Hematopoietic multipotent progenitor cell treated with erythropoietin and hydrocortisone succinate and interleukin-3 and kit ligand, for 6 days (in vitro differentiated cells): ENCODE results near the gene MAN1C1.
"Not testable (repeated sequence)": the region's sequence is repeated elsewhere in the genome, so short reads cannot be mapped to it uniquely, and the experiment has no call there.

Experiments
- DNase-seq: peaks from one replicate; pipeline ENCODE4 v3.0.0-alpha.2; 2015

Gene MAN1C1

DNA sequence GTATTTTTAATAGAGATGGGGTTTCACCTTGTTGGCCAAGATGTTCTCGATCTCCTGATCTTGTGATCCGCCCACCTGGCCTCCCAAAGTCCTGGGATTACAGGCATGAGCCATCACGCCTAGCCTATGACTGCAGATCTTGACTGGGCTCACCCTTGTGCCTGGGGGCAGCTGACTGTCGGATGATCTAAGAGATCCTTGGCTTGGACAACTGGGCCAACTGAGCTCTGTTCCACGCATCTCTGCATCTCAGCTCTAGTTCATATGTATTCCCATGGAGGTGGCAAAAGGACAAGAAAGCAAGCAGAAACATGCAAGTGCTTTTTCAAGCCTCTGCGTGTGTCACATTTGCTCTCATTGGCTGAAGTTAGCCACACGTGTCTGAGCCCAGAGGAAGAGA, 107.6 kb downstream of the MAN1C1 start:
- DNase-seq = no peak

DNA sequence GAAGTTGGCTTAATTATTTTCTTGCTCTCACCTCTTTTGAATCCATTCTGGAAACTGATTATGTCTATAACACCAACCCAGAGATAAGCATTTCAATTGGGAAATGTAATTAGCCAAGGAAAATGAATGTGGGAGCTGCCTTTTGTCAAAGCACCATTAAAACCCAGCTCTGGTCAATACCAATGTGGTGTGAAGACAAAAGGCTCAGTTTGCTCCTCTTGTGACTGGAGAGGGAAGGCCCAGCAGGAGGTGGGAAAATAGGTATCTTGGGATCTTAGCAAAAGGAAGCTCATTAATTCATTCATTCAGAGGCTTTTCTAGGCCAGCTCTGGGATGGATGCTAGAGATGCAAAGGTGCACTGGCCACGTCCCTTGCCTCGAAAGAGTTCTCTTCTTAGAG, 108.4 kb downstream of the MAN1C1 start:
- DNase-seq = no peak

DNA sequence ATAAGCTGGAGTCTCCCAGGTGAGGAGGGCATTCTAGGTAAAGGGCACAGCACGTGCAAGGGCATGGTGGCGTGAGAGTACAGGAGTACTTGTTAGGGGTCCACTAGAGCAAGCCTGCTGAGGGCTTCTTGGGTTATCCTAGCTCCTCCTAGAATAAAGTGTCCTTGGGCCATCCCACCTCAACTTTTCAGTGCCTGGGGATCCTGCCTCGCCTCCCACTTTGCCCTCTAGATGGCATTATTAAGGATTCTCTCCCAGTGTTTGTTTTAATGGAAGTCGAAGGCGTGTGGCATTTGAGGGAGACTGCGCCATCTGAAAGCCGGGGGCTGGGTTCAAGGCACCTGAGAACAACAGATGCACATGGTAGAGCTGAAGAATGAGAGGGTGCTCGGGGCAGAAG, 108.9 kb downstream of the MAN1C1 start:
- DNase-seq = no peak

DNA sequence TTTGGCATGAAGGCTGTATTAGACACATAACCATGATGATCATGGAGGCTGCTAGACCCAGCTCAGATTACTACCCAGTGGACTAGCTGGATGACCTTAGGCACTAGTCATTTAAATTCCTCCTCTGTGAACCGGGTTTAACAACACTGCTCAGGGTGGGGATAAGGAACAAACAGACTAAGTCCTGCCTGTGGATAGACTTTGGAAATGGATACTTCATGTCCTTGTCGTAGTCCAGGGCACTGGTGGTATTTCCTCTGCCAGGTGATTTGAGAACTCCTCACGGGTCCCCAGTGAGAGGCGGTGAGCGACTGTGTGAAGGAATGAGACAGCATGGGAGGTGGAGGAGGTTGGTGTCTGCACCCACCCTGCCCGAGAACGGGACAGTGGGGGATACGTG, 110.5 kb downstream of the MAN1C1 start:
- no peak for DNase-seq

DNA sequence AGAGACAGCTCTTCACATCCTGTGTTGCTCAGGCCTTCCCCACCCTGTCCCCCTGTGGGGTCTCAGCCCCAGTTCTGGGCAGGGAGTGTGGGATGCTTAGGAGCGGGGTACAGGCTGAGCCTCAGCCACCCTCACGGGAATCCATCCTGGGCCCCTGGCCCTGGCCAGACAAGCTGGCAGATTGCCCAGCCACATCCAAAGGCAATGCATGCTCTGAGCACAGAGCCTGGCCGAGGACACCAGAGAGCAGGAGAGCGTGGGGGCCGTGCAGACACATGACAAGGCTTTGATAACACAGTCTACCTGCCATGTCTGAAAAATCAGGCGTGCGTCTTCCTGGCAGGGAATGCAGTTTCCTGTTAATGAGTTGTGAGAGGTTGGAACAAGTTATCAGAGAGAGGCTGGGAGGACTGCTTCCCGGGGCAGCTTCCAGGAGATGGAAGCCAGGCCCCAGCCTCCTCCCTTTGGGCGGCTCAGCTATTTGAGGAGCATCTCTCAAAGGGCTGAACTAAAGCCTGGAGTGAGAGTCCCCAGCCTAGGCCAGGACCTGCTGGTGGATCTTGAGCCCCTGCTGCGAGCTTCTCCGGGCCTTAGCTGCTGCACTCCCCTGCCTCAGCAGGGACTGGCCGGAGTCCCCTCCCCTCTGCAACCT, 111.2 kb downstream of the MAN1C1 start:
- no peak for DNase-seq

DNA sequence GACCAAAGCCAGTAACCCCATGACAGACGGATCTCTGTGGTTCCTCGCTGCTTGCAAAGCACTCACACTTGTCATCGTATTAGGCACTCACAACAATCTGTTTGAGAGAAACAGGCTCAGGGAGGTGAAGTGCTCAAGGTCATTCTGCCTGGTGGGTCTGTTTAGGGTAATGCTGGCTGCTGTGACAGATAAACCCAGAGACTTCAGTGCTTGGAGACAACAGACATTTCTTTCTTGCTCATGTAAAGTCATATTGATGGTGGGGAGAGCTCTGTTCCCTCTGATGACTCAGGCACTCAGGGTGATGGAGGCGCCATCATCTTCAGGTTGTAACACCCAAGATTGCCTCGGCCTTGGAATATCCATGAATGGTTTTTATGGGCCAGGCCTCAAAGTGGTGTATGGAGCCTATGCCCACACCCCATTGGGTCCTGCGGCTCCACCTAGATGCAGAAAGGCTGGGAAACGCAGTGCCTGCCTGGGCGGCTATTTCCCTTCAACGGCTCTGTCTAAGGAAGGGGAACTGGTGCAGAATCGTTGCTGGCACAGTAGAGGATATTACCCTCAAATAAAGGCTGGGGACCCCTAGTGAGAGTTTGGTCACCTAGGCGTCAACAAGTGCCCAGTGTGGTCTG, 111.8 kb downstream of the MAN1C1 start:
- no peak for DNase-seq

DNA sequence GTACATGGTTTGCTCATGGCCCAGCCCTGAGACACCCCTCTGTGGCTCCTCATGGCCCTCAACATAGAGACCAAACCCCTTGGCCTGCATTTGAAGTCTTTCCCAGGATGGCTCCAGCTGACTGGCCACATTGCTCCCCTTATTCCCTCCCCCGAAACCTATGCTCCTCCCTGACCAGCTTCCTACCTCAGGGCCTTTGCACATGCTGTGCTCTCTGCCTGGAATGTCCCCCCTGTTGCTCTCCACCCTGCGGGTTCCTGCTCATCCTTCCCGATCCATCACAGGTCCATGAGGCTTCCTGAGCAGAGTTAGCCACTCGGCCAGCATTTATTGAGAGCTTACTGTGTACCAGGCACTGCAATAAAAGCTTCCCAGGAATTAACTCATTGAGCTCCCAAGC, 112.5 kb downstream of the MAN1C1 start:
- DNase-seq = no peak

DNA sequence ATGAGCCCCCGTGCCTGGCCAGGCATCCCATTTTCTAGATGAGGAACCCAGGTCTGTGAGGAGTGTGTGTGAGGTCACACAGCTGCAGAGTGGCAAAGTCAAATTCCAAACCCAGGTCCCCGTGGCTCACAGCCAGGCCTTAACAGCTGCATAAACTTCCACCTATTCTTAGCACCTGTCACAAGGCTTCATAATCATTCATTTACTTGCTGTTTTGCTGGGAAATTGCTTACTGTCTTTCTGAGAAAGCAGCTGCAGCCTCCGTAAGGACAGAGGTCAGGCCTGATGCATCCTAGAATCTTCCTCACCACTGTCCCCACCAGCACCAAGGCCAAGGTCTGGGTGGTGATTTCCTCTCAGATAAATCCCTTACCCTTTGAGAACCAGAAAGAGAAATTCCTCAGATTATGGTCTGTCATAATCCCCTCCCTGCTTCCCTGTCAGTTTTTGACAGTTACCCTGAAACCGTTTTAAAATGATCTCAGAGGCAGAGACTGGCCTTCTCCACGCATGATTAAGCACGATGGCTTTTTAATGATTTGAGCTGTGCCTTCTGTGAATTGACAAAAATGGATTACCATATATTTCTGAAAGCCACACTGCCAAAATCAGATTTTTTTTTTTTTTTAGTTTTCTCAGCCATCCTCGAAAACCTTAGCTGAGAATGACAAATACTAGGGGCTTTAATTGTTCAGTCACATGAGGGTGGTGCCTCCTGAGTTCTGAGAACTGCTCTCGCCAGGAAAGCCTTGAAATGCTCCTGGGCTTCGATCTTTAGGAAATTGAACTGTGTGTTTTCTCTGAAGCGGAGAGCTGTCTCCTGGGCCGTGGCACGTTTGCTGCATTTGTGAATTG, 113.4 kb downstream of the MAN1C1 start:
- DNase-seq = no peak

DNA sequence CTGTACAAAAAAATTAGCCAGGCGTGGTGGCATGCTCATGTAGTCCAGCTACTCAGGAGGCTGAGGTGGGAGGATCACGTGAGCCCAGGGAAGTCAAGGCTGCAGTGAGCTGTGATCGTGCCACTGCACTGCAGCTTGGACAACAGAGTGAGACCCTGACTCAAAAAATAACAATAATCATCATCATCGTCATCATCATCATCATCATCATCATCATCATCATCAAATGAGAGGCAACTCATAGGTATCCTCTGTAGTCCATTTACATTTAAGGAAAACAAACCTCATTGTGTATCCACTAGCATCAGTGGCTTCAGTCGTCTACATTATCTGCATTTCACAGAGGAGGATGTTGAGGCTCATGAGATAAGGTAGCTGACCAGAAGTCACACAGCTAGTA, 114.6 kb downstream of the MAN1C1 start:
- peak; percentile 27 for DNase-seq

DNA sequence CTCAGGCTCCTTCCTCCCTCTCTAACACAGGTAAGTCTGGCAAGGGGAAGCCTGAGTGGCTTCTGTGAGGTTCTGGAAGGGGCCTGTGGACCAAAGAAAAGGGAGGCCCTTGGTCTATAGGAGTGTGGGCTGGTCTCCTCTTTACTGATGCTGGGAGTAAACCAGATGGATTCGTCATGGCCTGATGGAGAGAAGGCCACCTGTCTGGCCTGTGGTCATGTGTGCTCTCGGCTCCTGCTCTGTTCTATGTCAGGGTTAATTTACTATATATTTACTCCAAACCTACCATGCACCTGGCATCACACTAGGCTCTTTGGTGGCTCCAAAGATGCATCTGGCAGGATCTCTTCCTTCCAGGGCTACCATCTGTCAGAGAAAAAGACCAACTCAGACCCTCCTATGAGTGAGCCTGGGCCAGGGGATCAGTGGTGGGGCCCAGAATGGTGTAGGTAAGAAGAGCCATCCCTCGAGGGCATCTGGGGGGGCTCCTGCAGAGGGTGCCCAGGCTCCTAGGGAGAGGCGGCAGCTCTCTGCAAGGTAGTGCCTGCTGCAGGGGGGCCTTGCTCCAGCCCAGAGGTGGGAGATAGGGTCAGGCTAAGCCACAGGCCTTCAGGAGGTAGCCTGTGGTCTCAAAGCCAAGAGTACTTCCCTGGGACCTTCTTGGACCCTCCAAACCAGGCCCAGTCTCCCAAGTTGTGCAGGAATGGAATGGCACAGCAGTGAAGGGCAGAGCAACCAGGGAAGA, 115.2 kb downstream of the MAN1C1 start:
- DNase-seq = no peak

DNA sequence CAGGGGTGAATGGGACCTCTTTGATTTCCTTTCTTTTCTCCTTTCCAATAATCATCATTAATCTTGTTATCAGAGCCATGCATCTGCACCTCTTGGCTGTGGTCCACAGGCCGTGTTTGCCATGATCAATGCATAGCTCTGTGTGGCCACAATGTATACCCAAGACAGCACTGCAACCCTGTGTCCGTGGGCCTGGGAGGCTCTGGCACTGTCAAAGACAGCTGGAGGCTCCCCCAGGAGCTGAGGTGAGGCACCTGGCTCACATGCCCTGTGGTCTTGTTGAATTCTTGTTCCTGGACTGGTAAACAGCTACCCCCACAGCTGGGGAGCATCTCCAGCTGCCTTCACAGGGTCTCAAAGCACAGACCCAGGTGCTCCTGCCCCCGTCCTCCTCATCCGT, 116.2 kb downstream of the MAN1C1 start:
- DNase-seq = no peak

DNA sequence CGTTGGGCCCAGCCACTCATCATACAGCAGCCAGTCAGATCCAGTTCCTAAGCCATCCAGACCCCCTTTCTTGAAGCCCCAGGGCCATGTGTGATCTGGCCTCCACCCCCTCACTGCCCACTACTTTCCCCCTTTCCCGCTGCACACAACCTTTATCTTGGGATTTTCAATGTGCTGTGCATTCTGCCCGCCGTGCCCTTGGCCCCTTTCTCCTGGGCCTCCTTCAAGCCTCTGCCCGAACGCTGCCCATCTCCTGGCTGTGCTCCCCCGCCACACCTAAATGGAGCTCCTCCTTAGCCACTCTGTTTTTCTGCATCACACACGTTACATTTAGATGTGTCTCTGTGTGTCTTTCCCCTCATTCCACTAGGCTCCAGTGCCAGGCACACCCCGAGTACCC, 116.7 kb downstream of the MAN1C1 start:
- no peak for DNase-seq

DNA sequence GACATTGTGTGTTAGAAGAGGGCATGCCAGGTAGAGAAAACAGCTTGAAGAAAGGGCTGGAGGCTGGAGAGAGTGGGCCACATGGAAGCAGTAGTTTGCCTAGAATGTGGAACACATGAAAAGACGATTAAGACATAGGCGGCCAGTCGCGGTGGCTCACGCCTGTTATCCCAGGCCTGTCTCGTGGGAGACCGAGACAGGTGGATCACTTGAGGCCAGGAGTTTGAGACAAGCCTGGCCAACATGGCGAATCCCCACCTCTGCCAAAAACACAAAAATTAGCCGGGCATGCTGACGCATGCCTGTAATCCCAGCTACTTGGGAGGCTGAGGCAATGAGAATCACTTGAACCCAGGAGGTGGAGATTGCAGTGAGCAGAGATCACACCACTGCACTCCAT, 118.4 kb downstream of the MAN1C1 start:
- DNase-seq = not testable (repeated sequence)

DNA sequence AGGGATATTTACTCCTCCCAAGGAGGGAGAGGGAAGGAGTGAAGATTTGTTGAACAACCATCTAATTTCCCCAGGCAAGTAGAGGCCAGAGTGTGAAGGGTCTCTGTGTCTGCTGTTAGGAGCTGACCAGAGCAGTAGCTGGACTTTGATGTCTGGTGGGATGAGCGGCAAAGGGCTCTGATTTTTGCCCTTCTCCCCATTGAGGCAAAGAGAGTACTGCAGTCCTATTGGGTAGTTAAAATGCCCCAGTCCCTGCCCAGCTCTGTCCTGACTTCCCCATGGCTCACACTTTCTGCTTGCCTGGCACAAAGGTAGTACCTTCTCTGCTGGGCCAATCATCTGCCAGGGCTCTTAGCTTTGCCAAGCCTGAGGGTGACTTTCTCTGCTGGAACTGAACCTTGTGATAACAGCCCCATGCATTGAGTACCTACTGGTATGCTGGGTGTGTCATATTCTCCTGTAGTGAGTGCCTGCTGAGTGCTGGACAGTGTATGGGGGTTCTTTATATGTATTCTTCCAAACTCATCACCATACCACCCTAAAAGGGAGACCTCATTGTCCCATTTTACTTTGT, 119.5 kb downstream of the MAN1C1 start:
- no peak for DNase-seq

DNA sequence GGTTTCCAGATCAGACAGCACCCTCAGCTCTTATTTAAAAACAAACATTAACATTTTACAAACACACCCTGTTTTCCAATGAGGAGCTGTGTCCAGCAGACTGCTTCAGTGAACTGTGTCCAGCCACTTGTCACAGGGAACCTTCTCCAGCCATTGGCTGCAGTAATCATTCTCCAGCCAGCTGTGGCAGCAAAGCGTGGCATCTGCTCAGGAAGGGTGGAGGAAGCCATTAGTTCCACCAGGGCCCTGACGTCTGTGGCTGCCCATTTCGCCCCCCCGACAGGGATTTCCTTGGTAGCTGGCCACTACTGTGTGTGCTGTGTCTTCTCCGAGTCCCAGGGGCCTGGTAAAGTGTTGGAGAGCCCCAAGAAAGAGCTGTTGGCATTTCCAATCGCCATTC, 120.5 kb downstream of the MAN1C1 start:
- DNase-seq = no peak

DNA sequence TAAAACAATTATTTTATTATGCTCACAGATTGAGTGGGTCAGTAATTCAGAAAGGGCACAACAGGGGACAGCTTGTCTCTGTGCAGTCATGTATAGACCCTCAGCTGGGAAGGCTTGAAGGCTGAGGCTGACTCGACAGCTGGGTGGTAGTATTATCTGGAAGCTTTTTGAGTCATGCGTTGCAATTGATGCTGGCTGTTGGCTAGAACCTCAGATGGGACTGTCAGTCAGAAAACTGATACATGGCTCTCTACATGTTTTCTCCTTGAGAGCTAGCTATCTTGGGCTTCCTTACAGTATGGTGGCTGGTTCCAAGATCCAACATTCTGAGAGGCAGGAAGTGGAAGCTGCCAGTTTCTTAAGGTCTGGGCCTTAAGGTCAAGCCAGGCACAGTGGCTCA, 121.9 kb downstream of the MAN1C1 start:
- DNase-seq = no peak

DNA sequence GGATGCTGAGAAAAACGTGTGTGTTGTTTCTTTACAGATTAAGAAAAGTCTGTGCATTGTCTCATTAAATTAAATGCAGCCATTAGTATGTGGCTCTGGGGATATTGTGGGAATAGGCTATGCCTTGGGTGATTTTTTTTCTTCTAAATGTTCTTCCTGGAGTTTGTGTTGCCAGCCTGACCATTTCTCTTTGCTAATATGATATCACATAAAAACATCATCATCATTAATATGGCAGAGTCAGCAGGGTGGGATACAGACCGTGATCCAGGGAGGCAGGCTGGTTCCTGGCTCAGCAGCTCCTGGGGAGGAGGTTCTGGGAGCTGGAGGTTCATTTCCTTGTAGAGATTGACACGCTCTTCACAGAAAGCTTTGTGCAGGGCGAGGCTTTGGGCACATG, 122.8 kb downstream of the MAN1C1 start:
- DNase-seq = no peak

DNA sequence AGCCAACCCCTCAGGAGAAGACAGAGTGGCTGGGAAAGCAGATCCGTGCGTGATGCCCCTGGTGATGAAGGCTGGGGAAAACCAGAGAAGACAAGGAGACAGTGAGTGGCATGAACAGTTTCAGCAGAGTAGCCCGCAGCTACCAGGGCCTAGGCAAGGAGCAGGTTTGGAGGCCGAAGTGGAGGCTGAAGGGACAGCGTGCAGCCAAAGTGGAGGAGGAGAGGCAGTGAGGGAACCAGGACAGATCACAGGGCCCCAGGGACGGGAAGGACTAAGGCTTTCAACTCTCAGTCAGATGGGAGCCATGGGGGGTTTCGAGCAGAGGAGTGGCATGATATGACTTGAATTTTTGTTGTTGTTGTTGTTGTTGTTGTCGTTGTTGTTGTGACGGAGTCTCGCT, 123.5 kb downstream of the MAN1C1 start:
- no peak for DNase-seq

DNA sequence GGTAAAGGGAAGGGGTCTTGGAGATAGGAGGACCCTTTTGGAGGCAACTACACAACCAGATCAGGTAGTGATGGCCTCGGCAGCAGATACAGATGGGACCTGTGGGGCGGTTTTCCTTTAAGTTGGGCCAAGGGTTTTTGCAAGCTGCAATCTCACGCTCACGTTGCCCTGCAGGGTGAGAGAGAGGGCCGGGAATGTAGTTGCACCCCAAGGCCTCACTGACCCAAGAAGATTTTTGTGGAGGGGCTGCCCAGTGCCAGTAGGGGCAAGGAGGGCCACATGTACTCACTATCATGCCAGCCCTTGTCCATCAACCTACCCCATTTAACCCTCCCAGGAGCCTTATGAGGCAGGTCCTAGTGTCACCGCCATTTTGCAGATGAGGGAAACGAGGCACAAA, 125.7 kb downstream of the MAN1C1 start:
- no peak for DNase-seq

DNA sequence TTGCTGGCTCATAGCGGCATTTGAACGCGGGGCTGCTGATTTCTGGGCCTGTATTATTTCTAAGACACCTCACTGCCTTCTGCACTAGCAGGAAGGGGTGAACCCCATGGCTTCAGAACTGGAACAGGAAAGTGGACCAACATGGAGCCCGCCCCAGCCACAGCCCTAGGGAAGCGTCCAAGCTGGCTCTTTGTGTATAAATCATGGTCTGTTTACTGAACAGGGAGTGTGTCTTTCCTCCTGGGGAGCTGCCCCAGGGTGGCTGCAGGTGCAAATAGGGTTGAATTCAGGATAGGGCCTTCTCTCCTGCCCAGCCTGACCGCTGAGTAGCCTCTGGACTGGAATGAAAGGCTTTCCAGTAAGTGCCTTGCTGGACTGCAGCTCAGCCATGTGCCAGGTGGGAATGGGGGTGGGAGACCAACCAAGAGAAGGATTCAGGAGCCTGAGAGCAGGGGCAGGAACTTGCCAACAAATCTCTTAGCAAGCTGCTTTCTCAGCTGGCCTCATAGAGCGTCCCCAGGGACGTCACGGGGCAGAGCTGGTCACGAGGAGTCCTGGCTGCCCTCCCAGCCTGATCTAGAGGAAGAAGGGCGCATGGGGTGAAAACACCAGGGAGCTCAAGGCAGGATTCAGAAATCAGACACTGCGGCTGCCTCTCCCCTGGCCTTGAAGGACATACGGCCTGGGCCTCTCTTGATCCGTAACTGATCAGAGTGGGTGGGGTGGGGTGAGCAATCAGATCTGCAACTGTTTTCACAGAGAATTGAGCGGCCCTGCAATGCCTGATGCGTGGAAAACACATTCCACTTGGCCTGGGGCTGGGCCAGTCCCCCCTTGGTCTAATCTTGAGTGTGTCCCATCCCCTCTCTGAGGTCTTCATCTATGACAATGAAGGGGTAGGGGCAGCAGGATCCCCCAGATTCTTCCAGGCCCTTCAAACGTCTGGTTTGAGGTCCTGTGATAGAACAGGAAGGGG, 126.9 kb downstream of the MAN1C1 start:
- no peak for DNase-seq

DNA sequence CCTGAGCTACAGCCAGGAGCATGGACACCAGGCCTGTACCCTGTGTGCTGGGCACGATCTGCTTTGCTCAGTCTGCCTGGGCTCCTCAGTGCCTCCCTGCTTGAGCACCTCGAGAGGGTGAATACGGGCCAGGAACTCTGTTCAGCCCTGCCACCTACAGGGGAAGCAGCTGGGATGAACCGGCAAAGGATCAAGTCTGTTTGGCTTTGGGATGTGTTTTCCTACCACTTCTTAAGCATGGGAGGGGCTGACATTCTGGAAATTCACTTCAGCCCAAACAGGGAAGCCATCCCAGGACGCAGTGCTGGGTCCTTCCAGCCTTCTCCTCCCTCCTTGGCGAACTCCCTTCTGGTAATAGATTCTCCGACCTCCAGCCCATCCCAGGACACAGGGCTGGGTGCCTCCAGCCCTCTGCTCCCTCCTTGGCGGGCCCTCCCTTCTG, 127.6 kb downstream of the MAN1C1 start:
- no peak for DNase-seq
